H7 (cell line): ENCODE results near the gene SLC35E2B. TPM values are rescaled to one million over a fixed set of nuclear protein-coding genes. Genes with fewer than 3 reads are reported as not detected.
"Not testable (repeated sequence)": the region's sequence is repeated elsewhere in the genome, so short reads cannot be mapped to it uniquely, and the experiment has no call there.

ENCODE experiments used
- DNase-seq: peaks from one replicate; pipeline ENCODE4 v3.0.0; 2012
- H3K27me3 ChIP-seq: 2 replicates; pipeline ENCODE4 v1.6.0; 2011; ENCODE audit warnings: mild to moderate bottlenecking, low read length; ENCODE audit not compliant: control insufficient read depth, insufficient read depth
- H3K36me3 ChIP-seq: replicated peaks from 2 replicates; pipeline ENCODE4 v1.5.1; 2011; ENCODE audit warnings: low read length; ENCODE audit not compliant: control insufficient read depth, insufficient read depth
- H3K4me3 ChIP-seq: 2 replicates; pipeline ENCODE4 v1.5.1; 2011; ENCODE audit warnings: low read depth, mild to moderate bottlenecking, control low read depth, low read length, moderate library complexity; ENCODE audit not compliant: insufficient read depth
- total RNA-seq: library from RNA; depleted of rRNA; stranded (reverse); fragments of >200 nt; shearing (Covaris generic); gene quantifications from 2 replicates; pipeline ENCODE4 v1.2.3, GENCODE V29; 2014

The SLC35E2B gene
- total RNA-seq, 1 experiment from 2014 or later, result 47.4 TPM

GRCh38 chr1:1691443-1691842 is 1.2 kb downstream of the SLC35E2B start:
- not testable (repeated sequence) for H3K4me3 ChIP-seq, H3K36me3 ChIP-seq, H3K27me3 ChIP-seq, DNase-seq

- not testable (repeated sequence) for H3K27me3 ChIP-seq, H3K36me3 ChIP-seq, H3K4me3 ChIP-seq, DNase-seq
These were observed 3.1 kb downstream of the SLC35E2B start for GRCh38 chr1:1689526-1689925.

- no peaks in the 10 kb centered on the region for H3K36me3 ChIP-seq
These were observed 4.7 kb downstream of the SLC35E2B start for GRCh38 chr1:1687846-1688245.

GRCh38 chr1:1684031-1684681 is 8.4 kb downstream of the SLC35E2B start:
- peak; percentile 62 for DNase-seq
- no peaks in the 10 kb centered on the region for H3K27me3 ChIP-seq

More at GRCh38 chr1:1687846-1688245, 4.7 kb downstream of the SLC35E2B start:
- Histone ChIP-seq H3K27me3 (no peaks in the 10 kb centered on the region), H3K4me3 (no peak overlapping the region)
- no peak for DNase-seq

GRCh38 chr1:1683104-1683905 is 9.3 kb downstream of the SLC35E2B start:
- Histone ChIP-seq H3K36me3 (no peaks in the 10 kb centered on the region), H3K4me3 (no peak overlapping the region), H3K27me3 (no peaks in the 10 kb centered on the region)
- DNase-seq, result peak; percentile 92

More at GRCh38 chr1:1684031-1684681, 8.4 kb downstream of the SLC35E2B start:
- H3K36me3 ChIP-seq, result no peaks in the 10 kb centered on the region
- no peak overlapping the region for H3K4me3 ChIP-seq

GRCh38 chr1:1680912-1681273 is 11.7 kb downstream of the SLC35E2B start:
- Histone ChIP-seq H3K4me3 (no peak overlapping the region), H3K36me3 (no peaks in the 10 kb centered on the region), H3K27me3 (no peaks in the 10 kb centered on the region)
- no peak for DNase-seq

- Histone ChIP-seq H3K4me3 (no peak overlapping the region), H3K36me3 (no peaks in the 10 kb centered on the region), H3K27me3 (no peaks in the 10 kb centered on the region)
- DNase-seq, result no peak
These were observed 12.3 kb downstream of the SLC35E2B start for GRCh38 chr1:1680031-1680911.

- H3K4me3 ChIP-seq, result no peak overlapping the region
- no peaks in the 10 kb centered on the region for H3K36me3 ChIP-seq
- no peaks in the 10 kb centered on the region for H3K27me3 ChIP-seq
- peak; percentile 88 for DNase-seq
These were observed 13.8 kb downstream of the SLC35E2B start for GRCh38 chr1:1678581-1679380.

GRCh38 chr1:1677718-1678580 is 14.6 kb downstream of the SLC35E2B start:
- peak; percentile 58 for DNase-seq
- H3K4me3 ChIP-seq, result no peak overlapping the region
- no peaks in the 10 kb centered on the region for H3K27me3 ChIP-seq
- H3K36me3 ChIP-seq, result no peaks in the 10 kb centered on the region

- H3K36me3 ChIP-seq, H3K27me3 ChIP-seq, DNase-seq, H3K4me3 ChIP-seq: not testable (repeated sequence)
These were observed 16.5 kb downstream of the SLC35E2B start for GRCh38 chr1:1676087-1676486.

GRCh38 chr1:1675218-1675617 is 17.4 kb downstream of the SLC35E2B start:
- not testable (repeated sequence) for H3K27me3 ChIP-seq, H3K36me3 ChIP-seq, DNase-seq, H3K4me3 ChIP-seq

GRCh38 chr1:1674806-1675205 is 17.8 kb downstream of the SLC35E2B start:
- not testable (repeated sequence) for H3K27me3 ChIP-seq, DNase-seq, H3K4me3 ChIP-seq, H3K36me3 ChIP-seq

- H3K4me3 ChIP-seq, result no peak overlapping the region
- H3K36me3 ChIP-seq, result peaks cover 3% of the 10 kb centered on the region
- peak; percentile 29 for DNase-seq
- no peaks in the 10 kb centered on the region for H3K27me3 ChIP-seq
These were observed 20.2 kb downstream of the SLC35E2B start for GRCh38 chr1:1672181-1672965.
